Amniotic epithelial cell (primary cell): ENCODE results near the gene PRSS53.

Source experiments
- DNase-seq: peaks from one replicate; pipeline ENCODE4 v3.0.0-alpha.2; 2010; ENCODE audit warnings: low read depth

The PRSS53 gene

DNA sequence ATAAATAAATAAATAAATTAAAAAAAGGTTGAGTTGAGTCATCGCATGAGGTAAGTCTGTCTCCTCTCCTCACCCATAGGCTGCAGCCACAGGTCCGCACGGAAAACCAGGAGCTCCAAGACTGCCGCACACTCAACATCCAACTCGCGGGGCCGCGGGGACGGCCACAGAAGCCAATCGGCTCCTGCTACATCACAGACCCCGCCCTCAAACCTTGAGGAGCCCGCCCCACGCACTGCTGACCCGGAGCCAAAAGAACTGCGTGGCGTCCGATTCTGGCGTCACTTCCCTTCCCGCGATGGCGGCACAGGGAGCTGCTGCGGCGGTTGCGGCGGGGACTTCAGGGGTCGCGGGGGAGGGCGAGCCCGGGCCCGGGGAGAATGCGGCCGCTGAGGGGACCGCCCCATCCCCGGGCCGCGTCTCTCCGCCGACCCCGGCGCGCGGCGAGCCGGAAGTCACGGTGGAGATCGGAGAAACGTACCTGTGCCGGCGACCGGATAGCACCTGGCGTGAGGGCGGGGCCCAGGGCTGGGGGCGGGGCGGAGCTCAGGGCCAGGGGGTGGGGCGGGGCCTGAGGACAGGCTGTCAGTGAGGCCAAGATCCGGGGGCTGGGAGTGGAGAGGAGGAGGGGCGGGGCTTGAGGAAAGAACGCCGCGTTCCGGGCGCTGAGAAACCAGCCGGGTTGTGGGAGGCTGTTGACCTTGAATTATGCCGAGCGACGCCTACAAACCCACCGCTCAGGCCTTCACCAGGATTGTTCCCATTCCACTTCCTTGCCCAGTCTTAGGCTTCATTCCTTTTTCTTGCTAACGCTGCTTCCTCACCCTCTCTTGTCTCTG is 28.9 kb upstream of the PRSS53 start, which contains the start of gene KAT8:
Gene KAT8, plus strand, starts transcription at position 281 of the 839 bp plus-strand sequence. Its CDS starts 18 bp downstream, at position 299.
- DNase-seq: peak; percentile 99

DNA sequence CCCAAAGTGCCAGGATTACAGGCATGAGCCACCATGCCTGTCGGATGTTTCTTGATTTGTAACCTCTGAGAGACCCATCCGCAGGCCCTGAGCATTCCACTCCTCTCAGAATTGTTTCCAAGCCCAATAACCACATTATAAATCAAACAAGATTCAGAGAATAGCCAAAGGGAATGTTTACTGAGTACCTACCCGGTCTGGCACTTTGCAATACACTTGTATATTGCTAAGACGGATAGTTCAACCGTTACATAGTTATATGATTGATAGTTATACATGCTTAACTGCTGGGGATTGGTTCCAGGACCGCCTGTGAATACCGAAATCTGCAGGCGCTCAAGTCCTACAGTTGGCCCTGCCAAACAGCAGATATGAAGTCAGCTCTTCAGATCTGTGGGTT is 25.7 kb upstream of the PRSS53 start:
- peak; percentile 86 for DNase-seq

DNA sequence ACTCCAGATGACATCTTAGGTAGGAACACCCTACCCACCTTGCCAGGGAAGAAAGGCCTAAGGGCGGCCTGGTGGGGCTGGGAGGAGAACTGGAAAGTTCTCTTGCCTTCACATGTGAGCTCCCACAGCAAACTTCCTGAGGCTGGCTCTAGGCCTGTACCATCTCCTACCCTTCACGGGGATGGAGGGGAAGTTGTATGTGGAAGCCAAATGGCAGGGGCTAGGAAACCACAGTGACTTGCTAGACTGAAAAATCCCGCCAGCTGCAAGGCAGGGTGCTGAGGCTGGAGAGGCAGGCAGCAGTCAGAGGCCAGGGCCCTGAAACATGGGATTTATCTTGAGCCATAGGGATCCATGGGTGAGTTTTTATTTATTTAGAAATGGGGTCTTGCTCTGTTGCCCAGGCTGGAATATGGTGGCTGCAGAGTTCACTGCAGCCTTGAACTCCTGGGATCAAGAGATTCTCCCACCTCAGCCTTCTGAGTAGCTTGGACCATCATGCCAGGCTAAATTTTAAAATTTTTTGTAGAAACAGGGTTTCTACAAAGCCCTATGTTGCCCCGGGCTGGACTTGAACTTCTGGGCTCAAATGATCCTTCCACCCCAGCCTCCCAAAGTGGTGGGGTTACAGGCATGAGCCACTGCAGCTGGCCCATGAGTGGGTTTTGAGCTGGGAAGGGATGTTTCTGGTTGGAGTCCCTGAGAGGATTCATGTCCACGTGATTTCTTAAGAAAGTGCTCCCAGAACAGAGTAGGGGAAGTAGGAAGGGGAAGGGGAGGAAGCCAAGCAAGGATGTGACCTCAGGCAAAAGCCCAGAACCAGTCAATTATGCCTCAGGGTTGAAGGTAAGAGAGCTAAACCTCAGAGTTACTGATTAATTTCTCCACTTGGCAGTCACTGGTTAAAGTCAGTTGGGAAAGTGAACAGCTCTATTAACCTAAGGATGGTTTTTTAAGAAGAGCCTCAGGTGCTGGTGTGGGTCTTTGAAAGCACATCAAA is 24.7 kb upstream of the PRSS53 start:
- DNase-seq: no peak

DNA sequence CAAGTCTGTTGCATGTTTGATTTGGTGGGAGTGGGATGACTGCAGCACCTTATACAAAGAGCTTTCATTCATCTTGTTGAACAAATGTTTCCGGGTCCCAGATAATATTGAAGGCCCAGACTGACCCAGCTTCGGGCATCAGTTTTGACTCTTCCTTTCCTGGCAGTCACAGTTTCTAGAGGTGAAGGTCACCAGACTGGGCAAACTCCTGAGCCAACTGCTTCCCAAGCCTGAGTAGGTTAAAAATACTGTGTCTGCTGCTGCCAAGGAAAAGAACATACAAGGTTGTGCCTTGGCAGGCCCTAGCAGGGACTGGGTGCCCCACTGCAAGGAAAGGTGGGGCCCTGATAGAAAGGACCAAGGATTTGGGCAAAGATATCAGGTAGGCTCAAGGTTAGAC is 24.0 kb upstream of the PRSS53 start:
- DNase-seq: no peak

DNA sequence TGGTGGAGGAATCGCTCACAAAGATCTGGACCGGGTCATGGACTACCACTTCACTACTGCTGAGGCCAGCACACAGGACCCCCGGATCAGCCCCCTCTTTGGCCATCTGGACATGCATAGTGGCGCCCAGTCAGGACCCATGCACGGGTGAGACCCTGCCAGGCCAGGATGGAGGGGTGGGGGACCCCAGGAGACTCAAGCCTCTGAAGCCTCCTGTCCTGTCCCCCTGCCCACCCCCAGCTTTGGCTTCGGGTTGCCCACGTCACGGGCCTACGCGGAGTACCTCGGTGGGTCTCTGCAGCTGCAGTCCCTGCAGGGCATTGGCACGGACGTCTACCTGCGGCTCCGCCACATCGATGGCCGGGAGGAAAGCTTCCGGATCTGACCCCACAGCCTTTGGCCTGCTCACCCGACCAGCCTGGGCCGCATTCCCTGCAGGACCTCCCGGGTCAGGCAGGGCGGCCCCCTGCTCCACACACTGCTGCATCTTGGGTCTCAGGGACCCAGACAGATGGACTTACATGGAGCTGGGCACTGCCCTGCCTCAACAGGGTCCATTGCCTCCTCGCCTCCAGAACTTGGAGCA is 23.2 kb upstream of the PRSS53 start:
- DNase-seq: no peak

DNA sequence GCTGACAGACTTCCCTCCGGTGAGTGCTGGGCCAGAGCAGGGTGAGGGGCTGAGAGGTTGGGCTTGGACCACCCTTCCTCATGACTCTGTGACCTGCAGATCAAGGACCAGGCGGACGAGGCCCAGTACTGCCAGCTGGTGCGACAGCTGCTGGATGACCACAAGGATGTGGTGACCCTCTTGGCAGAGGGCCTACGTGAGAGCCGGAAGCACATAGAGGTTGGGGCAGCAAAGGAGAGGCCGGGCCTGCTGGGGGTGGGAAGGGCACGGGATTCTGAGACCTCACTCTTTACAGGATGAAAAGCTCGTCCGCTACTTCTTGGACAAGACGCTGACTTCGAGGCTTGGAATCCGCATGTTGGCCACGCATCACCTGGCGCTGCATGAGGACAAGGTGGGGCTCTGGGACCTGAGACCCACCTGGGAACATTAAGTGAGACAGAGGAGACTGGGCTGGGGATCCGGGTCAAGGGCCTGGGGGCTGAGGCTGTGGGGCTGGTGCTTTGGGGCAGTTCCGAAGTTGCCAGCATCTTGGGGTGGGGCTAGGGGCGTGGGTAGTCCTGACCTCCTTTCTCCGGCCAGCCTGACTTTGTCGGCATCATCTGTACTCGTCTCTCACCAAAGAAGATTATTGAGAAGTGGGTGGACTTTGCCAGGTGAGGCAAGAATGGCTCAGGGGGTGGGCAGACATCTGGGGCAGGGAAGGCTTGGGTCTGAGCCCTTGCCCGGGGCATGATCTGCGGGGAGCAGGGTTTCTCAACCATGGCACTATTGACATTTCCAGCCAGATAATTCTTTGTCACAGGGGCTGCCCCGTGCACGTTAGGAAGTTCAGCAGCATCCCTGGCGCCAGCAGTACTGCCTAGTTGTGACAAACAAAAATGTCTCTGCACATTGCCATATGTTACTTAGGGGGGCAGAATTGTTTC is 21.6 kb upstream of the PRSS53 start:
- DNase-seq: no peak

DNA sequence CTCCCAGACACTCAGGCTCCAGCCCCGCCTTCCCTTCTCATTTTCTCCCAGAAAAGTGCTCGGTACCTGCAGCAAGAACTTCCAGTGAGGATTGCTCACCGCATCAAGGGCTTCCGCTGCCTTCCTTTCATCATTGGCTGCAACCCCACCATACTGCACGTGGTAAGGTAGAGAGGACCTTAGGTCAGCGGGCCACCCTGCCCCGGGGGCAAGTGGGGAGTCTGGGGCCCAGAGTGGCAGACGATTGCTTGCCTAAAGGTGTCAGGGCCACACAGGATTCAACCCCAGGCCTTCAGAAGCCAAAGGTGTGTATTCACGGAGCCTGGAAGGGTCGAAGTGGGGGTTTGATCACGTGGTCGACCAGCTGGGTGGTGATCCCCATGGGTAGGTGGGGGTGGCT is 20.9 kb upstream of the PRSS53 start:
- no peak for DNase-seq

DNA sequence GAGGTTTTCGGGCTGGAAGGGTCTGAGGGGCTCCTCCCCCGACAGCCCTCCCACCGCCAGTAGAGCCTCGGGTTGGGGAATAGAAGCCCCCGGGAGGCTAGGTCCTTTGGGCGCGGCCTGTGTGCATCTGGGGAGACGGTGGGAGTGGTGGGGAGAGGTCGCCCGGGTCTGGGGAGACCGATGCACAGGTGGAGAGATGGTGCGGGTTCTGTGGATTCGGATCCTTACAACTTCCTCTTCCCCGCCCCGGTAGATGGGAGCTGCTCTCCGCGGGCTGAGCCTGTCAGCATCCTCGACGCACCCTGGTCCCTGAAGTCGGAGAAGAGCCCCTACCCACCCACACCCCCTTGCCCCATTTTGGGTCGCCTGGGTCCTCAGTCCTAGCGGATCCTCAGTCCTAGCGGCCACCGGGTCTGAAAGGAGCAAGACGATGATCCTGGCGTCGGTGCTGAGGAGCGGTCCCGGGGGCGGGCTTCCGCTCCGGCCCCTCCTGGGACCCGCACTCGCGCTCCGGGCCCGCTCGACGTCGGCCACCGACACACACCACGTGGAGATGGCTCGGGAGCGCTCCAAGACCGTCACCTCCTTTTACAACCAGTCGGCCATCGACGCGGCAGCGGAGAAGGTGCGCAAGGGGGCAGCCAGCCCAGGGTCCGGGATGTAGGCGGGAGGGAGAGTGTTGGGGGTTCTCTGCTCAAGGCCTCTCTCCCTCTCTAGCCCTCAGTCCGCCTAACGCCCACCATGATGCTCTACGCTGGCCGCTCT is 20.2 kb upstream of the PRSS53 start:
- no peak for DNase-seq

DNA sequence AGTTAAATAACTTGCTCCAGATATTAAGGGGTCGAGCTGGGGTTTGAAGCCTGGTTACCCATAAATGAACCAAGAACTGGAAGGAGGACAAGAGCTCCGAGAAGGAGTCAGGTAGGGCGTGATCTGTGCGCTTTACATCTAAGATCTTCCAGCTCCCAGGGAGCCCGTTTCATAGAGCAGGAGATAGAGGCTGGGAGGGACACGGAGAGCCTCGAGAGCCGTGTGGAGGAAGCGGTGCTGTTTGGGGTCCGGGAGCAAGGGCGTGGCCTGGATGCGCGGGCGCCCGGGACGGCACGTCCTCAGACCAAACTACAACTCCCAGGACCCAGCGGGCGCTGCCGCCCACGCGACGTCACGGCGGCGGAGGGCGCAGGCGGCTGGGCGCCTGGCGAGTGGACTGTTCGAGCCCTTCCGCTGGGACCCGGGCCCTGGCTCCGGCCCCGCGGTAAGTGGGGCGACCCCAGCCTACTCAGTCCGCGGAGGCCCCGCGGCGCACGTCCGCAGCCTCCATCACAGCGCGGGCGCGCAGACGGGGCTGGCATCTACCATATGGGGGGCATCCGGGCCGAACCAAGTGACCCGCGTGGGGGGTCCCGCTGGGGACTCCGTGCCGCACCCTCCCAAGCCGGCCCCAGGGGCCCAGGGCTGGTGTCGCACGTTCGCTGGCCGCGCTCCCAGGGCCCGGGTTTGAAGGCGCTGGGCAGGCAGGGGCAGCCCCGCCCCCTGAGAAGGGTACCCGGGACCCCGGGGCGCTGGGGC is 19.5 kb upstream of the PRSS53 start, which contains the start of gene BCKDK:
Gene BCKDK, plus strand, starts transcription at position 352 of the 759 bp plus-strand sequence. CDS start 838 bp downstream, outside the sequence.
- DNase-seq: peak; percentile 48

DNA sequence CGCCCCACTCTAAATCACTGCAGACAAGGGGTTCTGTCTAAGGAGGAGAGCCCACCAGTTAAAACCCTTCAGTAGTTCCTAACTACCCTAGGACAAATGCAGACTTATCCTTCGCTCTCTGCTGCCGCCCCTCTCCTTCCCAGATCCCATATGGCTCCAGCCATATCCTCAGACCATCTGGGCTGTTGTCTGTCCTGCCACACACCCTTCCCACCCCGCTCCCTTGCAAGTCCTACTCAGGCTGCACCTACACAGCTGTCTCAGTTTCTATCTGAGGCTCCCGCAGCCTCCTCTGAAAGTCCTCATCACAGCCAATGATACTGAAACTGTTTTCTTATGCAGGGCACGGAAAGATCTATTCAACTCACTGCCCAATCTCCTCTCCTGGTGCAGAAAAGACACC is 18.7 kb upstream of the PRSS53 start:
- no peak for DNase-seq

DNA sequence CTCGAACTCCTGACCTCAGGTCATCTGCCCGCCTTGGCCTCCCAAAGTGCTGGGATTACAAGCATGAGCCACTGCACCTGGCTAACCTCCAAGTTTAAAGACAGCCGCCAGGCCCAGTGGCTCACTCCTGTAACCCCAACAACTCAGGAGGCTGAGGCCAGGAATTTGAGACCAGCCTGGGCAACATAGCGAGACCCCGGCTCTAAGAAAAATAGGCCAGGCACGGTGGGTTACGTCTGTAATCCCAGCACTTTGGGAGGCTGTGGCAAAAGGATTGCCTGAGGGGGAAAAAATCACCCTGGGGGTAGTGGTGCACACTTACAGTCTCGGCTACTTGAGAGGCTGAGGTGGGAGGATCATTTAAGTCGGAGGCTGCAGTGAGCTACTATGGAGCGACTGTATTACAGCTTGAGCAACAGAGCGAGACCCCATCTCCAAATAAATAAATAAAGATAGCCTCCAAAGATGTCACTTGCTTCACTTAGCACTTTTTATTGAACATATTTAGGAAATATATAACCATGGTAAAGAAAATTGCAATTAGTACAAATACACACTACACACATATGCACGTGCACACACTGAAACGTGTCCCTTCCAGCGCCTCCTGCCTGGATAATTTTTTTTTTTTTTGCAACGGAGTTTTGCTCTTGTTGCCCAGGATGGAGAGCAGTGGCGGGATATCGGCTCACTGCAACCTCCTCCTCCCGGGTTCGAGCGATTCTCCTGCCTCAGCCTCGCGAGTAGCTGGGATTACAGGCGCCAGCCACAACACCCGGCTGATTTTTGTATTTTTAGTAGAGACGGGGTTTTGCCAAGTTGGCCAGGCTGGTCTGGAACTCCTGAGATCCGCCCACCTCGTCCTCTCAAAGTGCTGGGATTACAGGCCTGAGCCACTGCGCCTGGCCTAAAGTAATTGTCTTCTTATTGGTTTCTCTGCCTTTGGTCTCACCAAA is 18.0 kb upstream of the PRSS53 start:
- DNase-seq: no peak

DNA sequence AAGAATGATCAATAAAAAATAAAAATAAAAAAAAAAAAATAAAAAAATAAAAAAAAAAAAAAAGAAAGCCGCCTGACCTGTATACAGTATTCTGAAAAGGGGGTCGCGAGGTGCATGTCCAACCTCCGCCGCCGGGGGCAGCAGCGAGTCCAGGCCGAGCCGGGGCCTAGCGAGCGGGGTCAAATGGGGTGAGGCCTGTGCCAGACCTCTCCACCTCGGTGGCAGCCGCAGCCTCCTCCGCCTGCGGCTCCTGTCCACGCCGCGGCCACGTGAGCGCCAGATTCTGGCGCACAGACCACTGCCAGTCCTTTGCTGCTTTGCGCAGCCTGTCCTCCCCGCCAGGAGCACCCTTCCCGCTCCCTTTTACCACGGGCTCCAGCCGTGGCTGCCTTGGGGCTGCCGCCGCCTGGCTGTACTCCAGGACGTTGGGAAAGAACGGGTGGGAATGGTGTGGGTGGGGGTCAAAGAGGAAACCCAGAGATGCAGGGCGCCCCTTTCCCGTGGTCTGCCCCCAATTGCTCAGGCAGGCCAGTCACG is 17.0 kb upstream of the PRSS53 start:
- peak; percentile 74 for DNase-seq

DNA sequence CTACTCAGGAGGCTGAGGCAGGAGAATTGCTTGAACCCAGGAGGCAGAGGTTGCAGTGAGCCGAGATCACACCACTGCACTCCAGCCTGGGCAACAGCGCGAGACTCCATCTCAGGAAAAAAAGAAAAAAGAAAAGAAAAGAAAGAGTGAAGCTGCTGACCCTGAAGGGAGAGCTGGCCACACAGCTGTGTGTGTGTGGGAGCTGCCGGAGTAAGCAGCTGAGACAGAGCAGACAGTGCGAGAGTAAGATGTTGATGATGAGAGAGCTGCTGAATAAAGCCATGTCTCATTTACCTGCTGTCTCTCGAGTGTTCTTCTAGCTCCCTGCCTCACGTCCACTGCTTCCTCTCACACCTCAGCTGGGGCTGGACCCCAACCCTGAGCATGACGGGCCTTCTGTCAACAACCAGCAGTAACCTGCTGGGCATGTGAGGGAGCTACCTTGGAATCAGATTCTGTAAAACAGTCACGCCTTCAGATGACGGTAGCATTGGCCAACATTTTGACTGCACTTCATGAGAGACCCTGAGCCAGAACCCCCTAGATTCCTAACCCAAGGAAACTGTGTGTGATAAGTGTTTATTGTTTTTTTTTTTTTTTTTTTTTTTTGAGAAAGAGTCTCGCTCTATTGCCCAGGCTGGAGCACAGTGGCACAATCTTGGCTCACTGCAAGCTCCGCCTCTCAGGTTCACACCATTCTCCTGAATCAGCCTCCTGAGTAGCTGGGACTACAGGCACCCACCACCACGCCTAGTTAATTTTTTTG is 12.3 kb upstream of the PRSS53 start:
- DNase-seq: peak; percentile 55

DNA sequence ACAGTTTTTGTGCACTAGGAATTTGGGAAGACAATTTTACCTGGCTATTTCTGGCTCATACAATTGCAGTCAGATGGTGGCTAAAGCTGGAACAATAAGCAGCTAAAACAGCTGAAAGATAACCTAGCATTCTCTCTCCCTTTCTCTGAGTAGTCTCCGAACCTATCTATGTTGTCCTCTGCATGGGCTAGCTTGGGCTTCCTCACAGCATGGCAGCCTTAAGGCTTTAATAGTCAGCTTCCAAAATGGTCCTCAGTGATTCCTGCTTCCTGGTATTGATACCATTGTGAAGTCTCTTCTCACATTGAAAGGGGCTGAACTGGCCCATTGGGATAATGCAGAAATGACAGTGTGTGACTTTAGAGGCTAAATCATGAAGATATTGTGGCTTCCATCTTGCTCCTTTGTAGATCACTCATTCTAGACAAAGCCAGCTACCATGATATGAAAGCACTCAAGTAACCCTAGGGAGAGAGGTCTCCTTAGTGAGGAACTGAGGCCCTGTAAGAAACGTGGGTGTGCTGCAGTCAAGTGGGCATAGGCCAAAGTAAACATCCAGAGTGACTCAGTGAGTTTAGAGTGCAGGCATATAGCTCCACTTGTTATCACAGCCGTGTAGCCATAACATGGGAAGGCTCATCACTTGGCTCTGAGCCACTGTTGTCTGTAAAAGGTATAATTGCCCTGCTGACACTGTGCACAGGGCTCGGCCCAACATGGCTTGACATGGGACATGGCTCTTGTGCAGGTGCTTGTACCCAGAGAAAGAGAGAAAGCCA is 11.3 kb upstream of the PRSS53 start:
- DNase-seq: peak; percentile 50

DNA sequence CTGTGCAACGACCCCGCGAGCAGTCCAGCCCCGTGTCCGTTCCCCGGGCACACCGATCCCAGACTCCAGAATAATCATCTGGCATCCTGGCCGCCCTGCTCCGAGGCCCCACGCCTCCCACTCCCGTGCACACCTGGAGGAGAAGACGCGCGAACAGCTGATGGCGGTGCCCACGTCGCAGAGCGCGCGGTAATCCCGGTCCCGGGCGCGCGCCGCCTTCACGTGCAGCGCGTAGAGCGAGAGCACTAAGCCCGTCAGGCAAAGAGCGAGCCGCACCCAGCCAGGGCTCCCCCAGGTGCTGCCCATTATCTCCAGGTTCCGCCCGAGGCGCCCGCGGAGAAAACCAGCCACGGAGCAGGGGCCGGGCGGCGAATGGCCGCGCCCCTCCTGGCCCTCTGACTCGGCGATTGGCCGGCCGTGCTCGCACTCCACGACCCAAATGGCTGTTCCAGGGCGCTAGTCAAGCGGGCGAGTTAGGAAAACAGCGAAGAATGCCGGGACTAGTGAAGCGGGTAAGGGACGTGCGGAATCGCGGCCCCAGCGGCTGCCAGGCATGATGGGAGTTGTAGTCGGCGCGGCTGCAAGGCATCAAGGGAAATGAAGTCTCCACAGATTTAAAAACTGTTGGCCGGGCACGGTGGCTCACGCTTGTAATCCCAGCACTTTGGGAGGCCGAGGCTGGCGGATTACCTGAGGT is 5.8 kb upstream of the PRSS53 start, which contains the start of gene VKORC1:
Gene VKORC1, minus strand, starts transcription at position 374 of the 697 bp plus-strand sequence. Its CDS starts 68 bp downstream, at position 306.
- peak; percentile 98 for DNase-seq

DNA sequence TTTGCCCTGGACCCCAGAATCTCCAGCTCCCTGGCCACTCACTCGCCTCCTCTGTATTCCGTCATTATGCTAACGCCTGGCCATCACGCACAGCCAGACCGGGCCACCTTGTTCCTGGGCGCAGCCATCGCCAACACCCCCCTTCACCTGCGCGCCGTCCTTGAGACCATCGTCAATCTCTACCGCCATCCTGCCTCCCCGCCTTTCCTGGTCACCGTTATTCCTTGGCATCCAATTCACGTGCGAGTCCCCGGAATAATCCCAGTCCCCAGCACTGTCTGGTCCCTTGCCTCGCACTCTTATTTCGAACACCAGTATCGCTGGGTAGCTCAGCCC is 5.3 kb upstream of the PRSS53 start:
- DNase-seq: no peak
